ENCODE measurements around the gene MAP3K9. TPM values are rescaled to one million over a fixed set of nuclear protein-coding genes. Genes with fewer than 3 reads are reported as not detected.

The MAP3K9 gene
- total and polyA plus RNA-seq, 10 of the 15 experiments (the other 5 are each of a cell fraction or from before 2014, with no cell fraction given), result 0.48 to 7.9 (median 2.9) TPM

DNA sequence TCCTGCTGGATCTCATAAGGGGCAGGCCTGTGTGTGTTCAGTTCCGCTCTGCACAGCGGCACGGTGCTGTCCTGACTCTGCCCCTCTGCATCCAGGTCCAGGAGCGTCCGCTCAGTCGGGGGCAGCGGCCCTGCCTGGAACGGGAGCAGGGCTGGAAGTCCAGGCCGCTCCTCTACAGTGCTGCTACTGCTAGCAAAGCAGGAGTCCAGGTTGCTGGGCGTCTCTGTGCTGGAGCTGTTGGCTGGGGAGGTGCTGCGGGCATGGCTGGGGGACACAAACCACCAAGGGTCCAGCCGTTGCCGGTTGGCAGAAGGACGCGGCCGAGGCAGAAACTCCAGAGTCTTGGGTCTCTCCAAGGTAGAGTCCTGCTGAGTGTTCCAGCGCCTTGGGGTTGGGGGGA lies 78.9 kb downstream of the MAP3K9 start:
- no peak overlapping the region for H3K27ac ChIP-seq (ENCODE audit: control insufficient read depth, insufficient read depth)
- 92% methylated on average over 17 of the region's 17 CpGs for WGBS (ENCODE audit: insufficient coverage, insufficient replicate concordance, low lambda C conversion rate, missing lambda C conversion rate)
- ATAC-seq (no peak), DNase-seq (ENCODE audit: low read depth, low spot score) (no peak), FAIRE-seq (no peak)
- H3K27me3 ChIP-seq (replicated peaks in 1 of 2; ENCODE audit: control insufficient read depth in 2 of 2, insufficient read depth in 2 of 2, low read length in 1 of 2), result no peaks in the 10 kb centered on the region
- RAD21 ChIA-PET (ENCODE audit: unreplicated experiment), result no interaction called here
- SMC1A ChIA-PET (ENCODE audit: uncharacterized antibody, unreplicated experiment), result no interaction called here
- H3K36me3 ChIP-seq (ENCODE audit: control insufficient read depth in 2 of 2, insufficient read depth in 2 of 2, low read length in 1 of 2), result peaks cover 2 to 13% of the 10 kb centered on the region in 2 experiments
- H3K4me3 ChIP-seq, result no peak overlapping the region
- no peaks in the 10 kb centered on the region for H3K9me3 ChIP-seq (replicated peaks; ENCODE audit: control insufficient read depth, insufficient read depth, low read length)
- intact Hi-C loops (cut with micrococcal nuclease; ENCODE audit: unreplicated experiment) (no loop called here), in situ Hi-C loops (cut with MboI) (no loop called here)
- no peaks in the 10 kb centered on the region for H4K20me1 ChIP-seq (ENCODE audit: control insufficient read depth, insufficient read depth)
- H3K9ac ChIP-seq (ENCODE audit: control insufficient read depth, insufficient read depth, low read length), result no peak overlapping the region
- H3K4me1 ChIP-seq (ENCODE audit: control insufficient read depth, insufficient read depth, low read length), result no peaks in the 10 kb centered on the region
- POLR2A ChIA-PET, result no interaction called here
- CTCF ChIA-PET, result no interaction called here
- H2AFZ ChIP-seq (ENCODE audit: control insufficient read depth, low read depth, low read length), result no peak overlapping the region
- no peaks in the 10 kb centered on the region for H3K79me2 ChIP-seq (ENCODE audit: control insufficient read depth, insufficient read depth, low read length)
- BruUV-seq (replicated peaks), result no TSS peak
- no peak overlapping the region for H3K4me2 ChIP-seq (ENCODE audit: control insufficient read depth, insufficient read depth)
- TF ChIP-seq POLR2AphosphoS2 (IDR thresholded peaks at IDR 0.05; ENCODE audit: low read depth, low read length), result no peak
- TF ChIP-seq RUNX3 (IDR thresholded peaks at IDR 0.05; ENCODE audit: low read length), result no peak
- no peak for TF ChIP-seq SRF (IDR thresholded peaks at IDR 0.05; ENCODE audit: low read depth in 2 of 2, low read length in 2 of 2)
- TF ChIP-seq, protein P1, sequence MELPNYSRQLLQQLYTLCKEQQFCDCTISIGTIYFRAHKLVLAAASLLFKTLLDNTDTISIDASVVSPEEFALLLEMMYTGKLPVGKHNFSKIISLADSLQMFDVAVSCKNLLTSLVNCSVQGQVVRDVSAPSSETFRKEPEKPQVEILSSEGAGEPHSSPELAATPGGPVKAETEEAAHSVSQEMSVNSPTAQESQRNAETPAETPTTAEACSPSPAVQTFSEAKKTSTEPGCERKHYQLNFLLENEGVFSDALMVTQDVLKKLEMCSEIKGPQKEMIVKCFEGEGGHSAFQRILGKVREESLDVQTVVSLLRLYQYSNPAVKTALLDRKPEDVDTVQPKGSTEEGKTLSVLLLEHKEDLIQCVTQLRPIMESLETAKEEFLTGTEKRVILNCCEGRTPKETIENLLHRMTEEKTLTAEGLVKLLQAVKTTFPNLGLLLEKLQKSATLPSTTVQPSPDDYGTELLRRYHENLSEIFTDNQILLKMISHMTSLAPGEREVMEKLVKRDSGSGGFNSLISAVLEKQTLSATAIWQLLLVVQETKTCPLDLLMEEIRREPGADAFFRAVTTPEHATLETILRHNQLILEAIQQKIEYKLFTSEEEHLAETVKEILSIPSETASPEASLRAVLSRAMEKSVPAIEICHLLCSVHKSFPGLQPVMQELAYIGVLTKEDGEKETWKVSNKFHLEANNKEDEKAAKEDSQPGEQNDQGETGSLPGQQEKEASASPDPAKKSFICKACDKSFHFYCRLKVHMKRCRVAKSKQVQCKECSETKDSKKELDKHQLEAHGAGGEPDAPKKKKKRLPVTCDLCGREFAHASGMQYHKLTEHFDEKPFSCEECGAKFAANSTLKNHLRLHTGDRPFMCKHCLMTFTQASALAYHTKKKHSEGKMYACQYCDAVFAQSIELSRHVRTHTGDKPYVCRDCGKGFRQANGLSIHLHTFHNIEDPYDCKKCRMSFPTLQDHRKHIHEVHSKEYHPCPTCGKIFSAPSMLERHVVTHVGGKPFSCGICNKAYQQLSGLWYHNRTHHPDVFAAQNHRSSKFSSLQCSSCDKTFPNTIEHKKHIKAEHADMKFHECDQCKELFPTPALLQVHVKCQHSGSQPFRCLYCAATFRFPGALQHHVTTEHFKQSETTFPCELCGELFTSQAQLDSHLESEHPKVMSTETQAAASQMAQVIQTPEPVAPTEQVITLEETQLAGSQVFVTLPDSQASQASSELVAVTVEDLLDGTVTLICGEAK (IDR thresholded peaks at IDR 0.05; ENCODE audit: borderline replicate concordance), result no peak
- no peak for TF ChIP-seq CHD1 (IDR thresholded peaks at IDR 0.05; ENCODE audit: low read depth, low read length)
- TF ChIP-seq, protein P2, sequence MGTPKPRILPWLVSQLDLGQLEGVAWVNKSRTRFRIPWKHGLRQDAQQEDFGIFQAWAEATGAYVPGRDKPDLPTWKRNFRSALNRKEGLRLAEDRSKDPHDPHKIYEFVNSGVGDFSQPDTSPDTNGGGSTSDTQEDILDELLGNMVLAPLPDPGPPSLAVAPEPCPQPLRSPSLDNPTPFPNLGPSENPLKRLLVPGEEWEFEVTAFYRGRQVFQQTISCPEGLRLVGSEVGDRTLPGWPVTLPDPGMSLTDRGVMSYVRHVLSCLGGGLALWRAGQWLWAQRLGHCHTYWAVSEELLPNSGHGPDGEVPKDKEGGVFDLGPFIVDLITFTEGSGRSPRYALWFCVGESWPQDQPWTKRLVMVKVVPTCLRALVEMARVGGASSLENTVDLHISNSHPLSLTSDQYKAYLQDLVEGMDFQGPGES (IDR thresholded peaks at IDR 0.05), result no peak
- TF ChIP-seq, protein P3, sequence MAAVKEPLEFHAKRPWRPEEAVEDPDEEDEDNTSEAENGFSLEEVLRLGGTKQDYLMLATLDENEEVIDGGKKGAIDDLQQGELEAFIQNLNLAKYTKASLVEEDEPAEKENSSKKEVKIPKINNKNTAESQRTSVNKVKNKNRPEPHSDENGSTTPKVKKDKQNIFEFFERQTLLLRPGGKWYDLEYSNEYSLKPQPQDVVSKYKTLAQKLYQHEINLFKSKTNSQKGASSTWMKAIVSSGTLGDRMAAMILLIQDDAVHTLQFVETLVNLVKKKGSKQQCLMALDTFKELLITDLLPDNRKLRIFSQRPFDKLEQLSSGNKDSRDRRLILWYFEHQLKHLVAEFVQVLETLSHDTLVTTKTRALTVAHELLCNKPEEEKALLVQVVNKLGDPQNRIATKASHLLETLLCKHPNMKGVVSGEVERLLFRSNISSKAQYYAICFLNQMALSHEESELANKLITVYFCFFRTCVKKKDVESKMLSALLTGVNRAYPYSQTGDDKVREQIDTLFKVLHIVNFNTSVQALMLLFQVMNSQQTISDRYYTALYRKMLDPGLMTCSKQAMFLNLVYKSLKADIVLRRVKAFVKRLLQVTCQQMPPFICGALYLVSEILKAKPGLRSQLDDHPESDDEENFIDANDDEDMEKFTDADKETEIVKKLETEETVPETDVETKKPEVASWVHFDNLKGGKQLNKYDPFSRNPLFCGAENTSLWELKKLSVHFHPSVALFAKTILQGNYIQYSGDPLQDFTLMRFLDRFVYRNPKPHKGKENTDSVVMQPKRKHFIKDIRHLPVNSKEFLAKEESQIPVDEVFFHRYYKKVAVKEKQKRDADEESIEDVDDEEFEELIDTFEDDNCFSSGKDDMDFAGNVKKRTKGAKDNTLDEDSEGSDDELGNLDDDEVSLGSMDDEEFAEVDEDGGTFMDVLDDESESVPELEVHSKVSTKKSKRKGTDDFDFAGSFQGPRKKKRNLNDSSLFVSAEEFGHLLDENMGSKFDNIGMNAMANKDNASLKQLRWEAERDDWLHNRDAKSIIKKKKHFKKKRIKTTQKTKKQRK (IDR thresholded peaks at IDR 0.05; ENCODE audit: low read depth, low read length), result no peak
- TF ChIP-seq MXI1 (IDR thresholded peaks at IDR 0.05; ENCODE audit: low read depth, low read length), result no peak
- no peak for TF ChIP-seq DPF2 (IDR thresholded peaks at IDR 0.05)
- no peak for TF ChIP-seq RCOR1 (conservative IDR thresholded peaks at IDR 0.05; ENCODE audit: low read depth, low read length)
- TF ChIP-seq ESRRA (IDR thresholded peaks at IDR 0.05; ENCODE audit: low read length), result no peak
- TF ChIP-seq ZNF207 (IDR thresholded peaks at IDR 0.05; ENCODE audit: borderline replicate concordance), result no peak
- TF ChIP-seq ETV6 (conservative IDR thresholded peaks at IDR 0.05 in 1 of 2, IDR thresholded peaks at IDR 0.05 in 1 of 2; ENCODE audit: borderline replicate concordance in 1 of 2, low read depth in 1 of 2), result no peak
- TF ChIP-seq ZSCAN29 (IDR thresholded peaks at IDR 0.05), result no peak
- TF ChIP-seq, protein P4, sequence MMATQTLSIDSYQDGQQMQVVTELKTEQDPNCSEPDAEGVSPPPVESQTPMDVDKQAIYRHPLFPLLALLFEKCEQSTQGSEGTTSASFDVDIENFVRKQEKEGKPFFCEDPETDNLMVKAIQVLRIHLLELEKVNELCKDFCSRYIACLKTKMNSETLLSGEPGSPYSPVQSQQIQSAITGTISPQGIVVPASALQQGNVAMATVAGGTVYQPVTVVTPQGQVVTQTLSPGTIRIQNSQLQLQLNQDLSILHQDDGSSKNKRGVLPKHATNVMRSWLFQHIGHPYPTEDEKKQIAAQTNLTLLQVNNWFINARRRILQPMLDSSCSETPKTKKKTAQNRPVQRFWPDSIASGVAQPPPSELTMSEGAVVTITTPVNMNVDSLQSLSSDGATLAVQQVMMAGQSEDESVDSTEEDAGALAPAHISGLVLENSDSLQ (IDR thresholded peaks at IDR 0.05), result no peak
- no peak for TF ChIP-seq ATF7 (IDR thresholded peaks at IDR 0.05; ENCODE audit: low read depth)
- no peak for TF ChIP-seq RB1 (IDR thresholded peaks at IDR 0.05; ENCODE audit: borderline replicate concordance)
